ENCODE results near the gene VEGFA. TPM values are rescaled to one million over a fixed set of nuclear protein-coding genes. Genes with fewer than 3 reads are reported as not detected.

VEGFA gene
- total RNA-seq, 1 donor from 2014 or later, result 231 TPM

- ATAC-seq, result no peak
- Histone ChIP-seq H3K4me3 (no peak overlapping the region), H3K9me3 (no peaks in the 10 kb centered on the region), H3K36me3 (no peaks in the 10 kb centered on the region), H3K4me1 (peaks cover 5% of the 10 kb centered on the region), H3K27ac (no peak overlapping the region), H3K27me3 (no peaks in the 10 kb centered on the region)
- DNase-seq, result no peak
- TF ChIP-seq CTCF (IDR thresholded peaks at IDR 0.05), result no peak
- intact Hi-C loops (cut with DNase I), result no loop called here
These were observed 51.3 kb downstream of the VEGFA start for GRCh38 chr6:43821101-43821886.

GRCh38 chr6:43823390-43823789 is 53.4 kb downstream of the VEGFA start:
- DNase-seq (no peak), ATAC-seq (no peak)
- no peak for TF ChIP-seq CTCF (IDR thresholded peaks at IDR 0.05)
- Histone ChIP-seq H3K27ac (no peak overlapping the region), H3K36me3 (no peaks in the 10 kb centered on the region), H3K4me3 (no peak overlapping the region), H3K9me3 (no peaks in the 10 kb centered on the region), H3K4me1 (peaks cover 5% of the 10 kb centered on the region), H3K27me3 (no peaks in the 10 kb centered on the region)
- intact Hi-C loops (cut with DNase I), result no loop called here

- H3K9me3 ChIP-seq, result no peaks in the 10 kb centered on the region
- ATAC-seq (peak; percentile 87), DNase-seq (peak; percentile 76)
- H3K36me3 ChIP-seq, result no peaks in the 10 kb centered on the region
- intact Hi-C loops (cut with DNase I), result no loop called here
- peaks cover 5% of the 10 kb centered on the region for H3K4me1 ChIP-seq
- H3K27me3 ChIP-seq, result no peaks in the 10 kb centered on the region
- TF ChIP-seq CTCF (IDR thresholded peaks at IDR 0.05), result no peak
- H3K27ac ChIP-seq, result no peak overlapping the region
- no peak overlapping the region for H3K4me3 ChIP-seq
These were observed 54.1 kb downstream of the VEGFA start for GRCh38 chr6:43823879-43824702.

- Histone ChIP-seq H3K27ac (peak overlapping the region; percentile 1), H3K4me3 (no peak overlapping the region), H3K36me3 (no peaks in the 10 kb centered on the region), H3K9me3 (no peaks in the 10 kb centered on the region), H3K4me1 (peaks cover 5% of the 10 kb centered on the region), H3K27me3 (no peaks in the 10 kb centered on the region)
- intact Hi-C loops (cut with DNase I), result no loop called here
- no peak for TF ChIP-seq CTCF (IDR thresholded peaks at IDR 0.05)
- no peak for ATAC-seq
- no peak for DNase-seq
These were observed 54.7 kb downstream of the VEGFA start for GRCh38 chr6:43824703-43825064.

- peak; percentile 55 for ATAC-seq
- Histone ChIP-seq H3K9me3 (no peaks in the 10 kb centered on the region), H3K4me3 (no peak overlapping the region), H3K27me3 (no peaks in the 10 kb centered on the region), H3K36me3 (no peaks in the 10 kb centered on the region), H3K27ac (peak overlapping the region; percentile 1), H3K4me1 (peaks cover 5% of the 10 kb centered on the region)
- intact Hi-C loops (cut with DNase I), result no loop called here
- DNase-seq, result no peak
- TF ChIP-seq CTCF (IDR thresholded peaks at IDR 0.05), result no peak
These were observed 55.4 kb downstream of the VEGFA start for GRCh38 chr6:43825187-43826115.

All from upper lobe of right lung (tissue), 1 donor.